SK-N-SH (cell line): Measurements from ENCODE around the gene CMC1. TPM values are rescaled to one million over a fixed set of nuclear protein-coding genes. Genes with fewer than 3 reads are reported as not detected.

Experiments
- CTCF ChIA-PET: fragments of 300-600, 350-600 bp; formaldehyde crosslinking; extraction: SDS; loops from one replicate; lab custom pipeline; 2021; lab: Yijun Ruan, JAX
- POLR2A ChIA-PET: fragments of 350-600 bp; sonication (Branson Sonifier 250); formaldehyde crosslinking; extraction: SDS; loops from one replicate; lab custom pipeline; 2020; ENCODE audit warnings: antibody characterized with exemption, inconsistent platforms; lab: Yijun Ruan, JAX
- DNase-seq: peaks from one replicate; pipeline ENCODE4 v3.0.0; 2012
- H2AFZ ChIP-seq: fragments of 200-600 bp; sonication (generic); 2 replicates; pipeline ENCODE4 v1.8.1; 2016; ENCODE audit warnings: antibody characterized with exemption, mild to moderate bottlenecking, low read depth
- H3F3A ChIP-seq: fragments of 200-600 bp; sonication (generic); replicated peaks from 2 replicates; pipeline ENCODE3; 2016; ENCODE audit warnings: antibody characterized with exemption, mild to moderate bottlenecking; ENCODE audit not compliant: insufficient read depth
- H3K27ac ChIP-seq, 2 experiments: fragments of 200-500 bp in 1 of 2; fragments of 200-600 bp in 1 of 2; sonication (Bioruptor generic) in 1 of 2; sonication (generic), shearing (Covaris generic) in 1 of 2; 2 replicates each; pipeline versions ENCODE4 v1.5.1 to v1.6.1; 2014 to 2016; ENCODE audit warnings: low read depth in 2 of 2, inconsistent platforms in 1 of 2, low read length in 1 of 2, mild to moderate bottlenecking in 1 of 2, mixed read lengths in 1 of 2
- H3K27me3 ChIP-seq: fragments of 200-600 bp; sonication (generic), shearing (Covaris generic); 2 replicates; pipeline ENCODE4 v1.6.1; 2016; ENCODE audit warnings: mixed run types; ENCODE audit not compliant: insufficient read depth
- H3K36me3 ChIP-seq, 2 experiments: fragments of 200-500 bp in 1 of 2; fragments of 200-600 bp in 1 of 2; sonication (Bioruptor generic) in 1 of 2; sonication (generic) in 1 of 2; replicated peaks in 1 of 2; 2 replicates each; pipeline versions ENCODE3 to v1.5.1; 2014 to 2016; ENCODE audit warnings: low read length in 1 of 2, mild to moderate bottlenecking in 1 of 2; ENCODE audit not compliant: insufficient read depth in 2 of 2, control insufficient read depth in 1 of 2
- H3K4me1 ChIP-seq, 2 experiments: fragments of 200-500 bp in 1 of 2; fragments of 200-600 bp in 1 of 2; sonication (Bioruptor generic) in 1 of 2; sonication (generic), shearing (Covaris generic) in 1 of 2; 2 replicates each; pipeline versions ENCODE4 v1.5.1 to v1.6.1; 2014 to 2016; ENCODE audit warnings: low read depth in 1 of 2, low read length in 1 of 2, mixed run types in 1 of 2; ENCODE audit not compliant: insufficient read depth in 2 of 2, control insufficient read depth in 1 of 2
- H3K4me2 ChIP-seq: fragments of 200-600 bp; sonication (generic), shearing (Covaris generic); 2 replicates; pipeline ENCODE4 v1.6.1; 2017; ENCODE audit warnings: mixed run types
- H3K4me3 ChIP-seq, 2 experiments: fragments of 200-500 bp in 1 of 2; fragments of 200-600 bp in 1 of 2; sonication (Bioruptor generic) in 1 of 2; sonication (generic), shearing (Covaris generic) in 1 of 2; 2 replicates each; pipeline versions ENCODE4 v1.5.1 to v1.8.1; 2014 to 2016; ENCODE audit warnings: low read depth in 2 of 2, inconsistent platforms in 1 of 2, low read length in 1 of 2, mild to moderate bottlenecking in 1 of 2, mixed read lengths in 1 of 2, moderate library complexity in 1 of 2
- H3K79me2 ChIP-seq: fragments of 200-600 bp; sonication (generic); 2 replicates; pipeline ENCODE4 v1.8.1; 2017; ENCODE audit warnings: mild to moderate bottlenecking; ENCODE audit not compliant: insufficient read depth
- H3K9ac ChIP-seq: fragments of 200-600 bp; sonication (generic); 2 replicates; pipeline ENCODE4 v1.6.1; 2017; ENCODE audit warnings: mixed run types
- H3K9me2 ChIP-seq: fragments of 200-600 bp; sonication (generic); 2 replicates; pipeline ENCODE4 v1.6.1; 2017; ENCODE audit warnings: mixed run types
- H3K9me3 ChIP-seq: fragments of 200-600 bp; sonication (generic); 2 replicates; pipeline ENCODE4 v1.6.1; 2017; ENCODE audit warnings: mixed run types, mild to moderate bottlenecking, moderate library complexity
- H4K20me1 ChIP-seq: fragments of 200-600 bp; sonication (generic); 2 replicates; pipeline ENCODE4 v1.6.1; 2017; ENCODE audit warnings: mild to moderate bottlenecking, mixed run types; ENCODE audit not compliant: insufficient read depth
- CHD2 ChIP-seq: fragments of 150-350 bp; IDR thresholded peaks from 2 replicates; pipeline ENCODE4 v1.6.1; 2018; ENCODE audit warnings: low read length; ENCODE audit not compliant: partially characterized antibody
- ELF1 ChIP-seq: IDR thresholded peaks from 2 replicates; pipeline ENCODE4 v1.4.0; 2012
- EP300 ChIP-seq, 2 experiments: IDR thresholded peaks; 2 replicates each; pipeline versions ENCODE4 v1.4.0 to v1.6.1; 2012; ENCODE audit warnings: borderline replicate concordance in 1 of 2, low read depth in 1 of 2, low read length in 1 of 2
- EZH2phosphoT487 ChIP-seq: fragments of 200-600 bp; sonication (generic); IDR thresholded peaks from 2 replicates; pipeline ENCODE4 v1.6.1; 2017; ENCODE audit warnings: low read depth, mixed run types, mild to moderate bottlenecking, antibody characterized with exemption, moderate library complexity, borderline replicate concordance
- FOXJ3 ChIP-seq: sonication (generic); formaldehyde crosslinking; IDR thresholded peaks from 2 replicates; pipeline ENCODE4 v1.5.1; 2020; ENCODE audit warnings: mild to moderate bottlenecking, missing genetic modification reagents
- JUND ChIP-seq: IDR thresholded peaks from 2 replicates; pipeline ENCODE4 v1.4.0; 2012
- MAX ChIP-seq: IDR thresholded peaks from 2 replicates; pipeline ENCODE4 v1.4.0; 2012; ENCODE audit warnings: low read depth
- MXI1 ChIP-seq: IDR thresholded peaks from 2 replicates; pipeline ENCODE4 v1.6.1; 2012; ENCODE audit warnings: mild to moderate bottlenecking, low read depth, low read length, improper control_type of control experiment
- POLR2AphosphoS5 ChIP-seq: IDR thresholded peaks from 2 replicates; pipeline ENCODE4 v1.6.1; 2012; ENCODE audit warnings: low read depth, low read length
- RAD21 ChIP-seq: IDR thresholded peaks from 2 replicates; pipeline ENCODE4 v1.6.1; 2012; ENCODE audit warnings: mild to moderate bottlenecking, low read length
- REST ChIP-seq: IDR thresholded peaks from 2 replicates; pipeline ENCODE4 v1.6.1; 2012; ENCODE audit warnings: mild to moderate bottlenecking, low read depth, low read length, moderate library complexity
- RFX5 ChIP-seq: IDR thresholded peaks from 2 replicates; pipeline ENCODE4 v1.6.1; 2012; ENCODE audit warnings: mild to moderate bottlenecking, improper control_type of control experiment, low read length
- SIN3A ChIP-seq: IDR thresholded peaks from 2 replicates; pipeline ENCODE4 v1.6.1; 2012; ENCODE audit warnings: low read depth, mild to moderate bottlenecking, low read length, moderate library complexity, borderline replicate concordance
- TAF1 ChIP-seq: IDR thresholded peaks from 2 replicates; pipeline ENCODE4 v1.6.1; 2012; ENCODE audit warnings: low read depth, mild to moderate bottlenecking, low read length, moderate library complexity, borderline replicate concordance
- TCF12 ChIP-seq: IDR thresholded peaks from 2 replicates; pipeline ENCODE4 v1.4.0; 2012
- TEAD4 ChIP-seq: IDR thresholded peaks from 2 replicates; pipeline ENCODE4 v1.4.0; 2012; ENCODE audit warnings: mild to moderate bottlenecking, borderline replicate concordance; ENCODE audit not compliant: insufficient read depth
- YY1 ChIP-seq: IDR thresholded peaks from 2 replicates; pipeline ENCODE4 v1.4.0; 2012; ENCODE audit warnings: low read depth, mild to moderate bottlenecking
- WGBS: methylation state at CpG from one replicate; pipeline ENCODE4 v1.1.6; 2017; ENCODE audit warnings: low lambda C conversion rate; 5-methylcytosine and 5-hydroxymethylcytosine counted together
- polyA plus RNA-seq, 3 experiments: library from polyadenylated mRNA; depleted of rRNA; stranded (reverse); fragments of >200 nt; gene quantifications; 2 replicates each; pipeline ENCODE4 v1.2.3, GENCODE V29; 2012
- TF ChIP-seq, protein P1 (sequence below): fragments of 200-600 bp; sonication (generic); IDR thresholded peaks from 2 replicates; pipeline ENCODE4 v1.6.1; 2017; ENCODE audit warnings: antibody characterized with exemption, mild to moderate bottlenecking, moderate library complexity

CMC1 gene
- polyA plus RNA-seq, 1 of the 3 experiments (the other 2 are of a cell fraction), result 24.1 TPM

- CTCF ChIA-PET, result no interaction called here
- Histone ChIP-seq H2AFZ (no peak overlapping the region), H3K79me2 (peaks cover 88% of the 10 kb centered on the region), H3K9me3 (no peaks in the 10 kb centered on the region), H3K9ac (no peak overlapping the region), H3K27ac (no peak overlapping the region), H3K36me3 (no peaks in the 10 kb centered on the region), H3K4me1 (peaks cover 4 to 5% of the 10 kb centered on the region in 2 experiments; a peak in 2 of 4 replicates), H3K4me3 (no peak overlapping the region), H3K4me2 (no peak overlapping the region), H3K27me3 (no peaks in the 10 kb centered on the region), H4K20me1 (no peaks in the 10 kb centered on the region; the same call in 1 of the 2 replicates), H3K9me2 (no peaks in the 10 kb centered on the region), H3F3A (no peaks in the 10 kb centered on the region)
- WGBS, result 88% methylated on average over 1 of the region's 1 CpG
- no peak for DNase-seq
- POLR2A ChIA-PET, result no interaction called here
- TF ChIP-seq MXI1 (no peak), REST (peak; percentile 68; the same call in 1 of the 2 replicates)
- TF ChIP-seq, all 33 proteins: peak for 1
Observed at GRCh38 chr3:28247286-28247685, 5.9 kb downstream of the CMC1 start.

- POLR2A ChIA-PET, result no interaction called here
- H3K9me2 ChIP-seq, result no peaks in the 10 kb centered on the region
- WGBS, result 83% methylated on average over 3 of the region's 3 CpGs
- no peak overlapping the region for H2AFZ ChIP-seq
- peaks cover 78% of the 10 kb centered on the region for H3K79me2 ChIP-seq
- CTCF ChIA-PET, result interaction anchor here (0.9 kb wide), 1 partner anchor 9 kb away, joined by 4 read pairs; no protein-coding TSS in a partner anchor
- H3K4me1 ChIP-seq, result peaks cover 2 to 4% of the 10 kb centered on the region in 2 experiments; a peak in 2 of 4 replicates
- H3K27ac ChIP-seq, result no peak overlapping the region
- no peaks in the 10 kb centered on the region; the same call in 1 of the 2 replicates for H4K20me1 ChIP-seq
- no peaks in the 10 kb centered on the region for H3K36me3 ChIP-seq
- no peak overlapping the region for H3K9ac ChIP-seq
- H3K27me3 ChIP-seq, result no peaks in the 10 kb centered on the region
- H3K4me3 ChIP-seq, result no peak overlapping the region
- H3K4me2 ChIP-seq, result no peak overlapping the region
- DNase-seq, result no peak
- H3F3A ChIP-seq, result no peaks in the 10 kb centered on the region
- TF ChIP-seq JUND (no peak), TEAD4 (no peak), CHD2 (no peak), REST (no peak), MAX (no peak), EP300 (IDR thresholded peaks at IDR 0.05; ENCODE audit: borderline replicate concordance in 1 of 2, low read depth in 1 of 2, low read length in 1 of 2) (no peak), RFX5 (no peak), TCF12 (no peak), TAF1 (no peak), ELF1 (no peak), SIN3A (no peak), RAD21 (no peak), POLR2AphosphoS5 (no peak), EZH2phosphoT487 (no peak), FOXJ3 (CRISPR knock-in tag) (no peak), YY1 (no peak)
- TF ChIP-seq, protein P1, sequence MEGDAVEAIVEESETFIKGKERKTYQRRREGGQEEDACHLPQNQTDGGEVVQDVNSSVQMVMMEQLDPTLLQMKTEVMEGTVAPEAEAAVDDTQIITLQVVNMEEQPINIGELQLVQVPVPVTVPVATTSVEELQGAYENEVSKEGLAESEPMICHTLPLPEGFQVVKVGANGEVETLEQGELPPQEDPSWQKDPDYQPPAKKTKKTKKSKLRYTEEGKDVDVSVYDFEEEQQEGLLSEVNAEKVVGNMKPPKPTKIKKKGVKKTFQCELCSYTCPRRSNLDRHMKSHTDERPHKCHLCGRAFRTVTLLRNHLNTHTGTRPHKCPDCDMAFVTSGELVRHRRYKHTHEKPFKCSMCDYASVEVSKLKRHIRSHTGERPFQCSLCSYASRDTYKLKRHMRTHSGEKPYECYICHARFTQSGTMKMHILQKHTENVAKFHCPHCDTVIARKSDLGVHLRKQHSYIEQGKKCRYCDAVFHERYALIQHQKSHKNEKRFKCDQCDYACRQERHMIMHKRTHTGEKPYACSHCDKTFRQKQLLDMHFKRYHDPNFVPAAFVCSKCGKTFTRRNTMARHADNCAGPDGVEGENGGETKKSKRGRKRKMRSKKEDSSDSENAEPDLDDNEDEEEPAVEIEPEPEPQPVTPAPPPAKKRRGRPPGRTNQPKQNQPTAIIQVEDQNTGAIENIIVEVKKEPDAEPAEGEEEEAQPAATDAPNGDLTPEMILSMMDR, result no peak
- no peaks in the 10 kb centered on the region for H3K9me3 ChIP-seq
Observed at GRCh38 chr3:28250999-28251398, 9.6 kb downstream of the CMC1 start.
